ENCODE results near the gene CKS2. TPM values are rescaled to one million over a fixed set of nuclear protein-coding genes. Genes with fewer than 3 reads are reported as not detected.

Gene CKS2
- total and polyA plus RNA-seq, 2 of the 4 experiments (the other 2 are of a cell fraction): 192 to 261 TPM

GRCh38 chr9:89365532-89365912 lies 54.5 kb downstream of the CKS2 start:
- no peak overlapping the region for H2AFZ ChIP-seq (replicated peaks; ENCODE audit: low read length, poor library complexity)
- TF ChIP-seq FOS (IDR thresholded peaks at IDR 0.05; ENCODE audit: low read depth, low read length): no peak
- no peak for TF ChIP-seq CHD1 (IDR thresholded peaks at IDR 0.05; ENCODE audit: low read depth, low read length)
- no peak for TF ChIP-seq RFX5 (IDR thresholded peaks at IDR 0.05; ENCODE audit: low read depth, low read length)
- no peak for TF ChIP-seq SMC3 (IDR thresholded peaks at IDR 0.05; ENCODE audit: low read depth, low read length)
- no peak for TF ChIP-seq NFE2L2 (IDR thresholded peaks at IDR 0.05; ENCODE audit: low read depth, low read length)
- TF ChIP-seq MAFK (IDR thresholded peaks at IDR 0.05; ENCODE audit: low read depth, low read length): no peak
- no peak for TF ChIP-seq MXI1 (IDR thresholded peaks at IDR 0.05; ENCODE audit: borderline replicate concordance, low read depth, low read length)
- no peak for TF ChIP-seq POLR2A (IDR thresholded peaks at IDR 0.05; ENCODE audit: low read depth, low read length)
- no peak for TF ChIP-seq ELK1 (IDR thresholded peaks at IDR 0.05; ENCODE audit: borderline replicate concordance, low read depth, low read length)
- no peak for TF ChIP-seq RCOR1 (IDR thresholded peaks at IDR 0.05; ENCODE audit: insufficient replicate concordance, low read length)
- no peak for TF ChIP-seq BHLHE40 (IDR thresholded peaks at IDR 0.05; ENCODE audit: low read depth, low read length)
- no TSS peak for BruUV-seq (replicated peaks)
- H3K9ac ChIP-seq (ENCODE audit: low read depth, low read length): no peak overlapping the region
- no peak overlapping the region for H2AK5ac ChIP-seq (ENCODE audit: low read depth, low read length)
- 100% methylated on average over 1 of the region's 2 CpGs; no CpG with 5 or more reads in 1 of the 2 experiments for WGBS, 2 experiments (ENCODE audit: extremely low coverage in 2 of 2, insufficient read length in 1 of 2)
- ATAC-seq (ENCODE audit: low read depth) (no peak), DNase-seq (no peak)
- H3K4me2 ChIP-seq (ENCODE audit: low read depth, low read length): no peak overlapping the region
- H3K4me3 ChIP-seq (ENCODE audit: insufficient read depth, low read depth, low read length): no peak overlapping the region
- H3K27me3 ChIP-seq (ENCODE audit: control insufficient read depth, insufficient read depth, low read length): no peaks in the 10 kb centered on the region
- no peak overlapping the region for H3K4ac ChIP-seq (ENCODE audit: low read depth, low read length)
- H3K27ac ChIP-seq (ENCODE audit: insufficient read depth, low read length): no peak overlapping the region
- no peak overlapping the region for H4K5ac ChIP-seq (ENCODE audit: low read depth, low read length)
- H2BK5ac ChIP-seq (ENCODE audit: low read depth, low read length, poor library complexity, severe bottlenecking): no peak overlapping the region
- in situ Hi-C loops (cut with MboI; ENCODE audit: low sequenced_read_pairs) (no loop called here), intact Hi-C loops (cut with micrococcal nuclease) (no loop called here), dilution Hi-C loops (cut with HindIII; ENCODE audit: low sequenced_read_pairs, unreplicated experiment) (no loop called here)
- no peaks in the 10 kb centered on the region for H3K79me1 ChIP-seq (ENCODE audit: low read depth in 1 of 2, low read length in 2 of 2)
- no peak overlapping the region for H3K56ac ChIP-seq (ENCODE audit: extremely low read depth, insufficient read depth, low read length)
- no peak overlapping the region for H4K8ac ChIP-seq (ENCODE audit: low read depth in 2 of 2, low read length in 2 of 2)
- H2BK15ac ChIP-seq (ENCODE audit: low read depth, low read length): no peak overlapping the region
- no peaks in the 10 kb centered on the region for H3K9me3 ChIP-seq (ENCODE audit: control insufficient read depth, insufficient read depth, low read length)
- H4K20me1 ChIP-seq (ENCODE audit: insufficient read depth, low read length): no peaks in the 10 kb centered on the region
- ChIA-PET POLR2A (ENCODE audit: unreplicated experiment) (no interaction called here), CTCF (no interaction called here)
- H3K36me3 ChIP-seq (ENCODE audit: control insufficient read depth, insufficient read depth, low read length): peaks cover 23% of the 10 kb centered on the region
- no peak overlapping the region for H3K18ac ChIP-seq (ENCODE audit: low read depth, low read length)
- no peaks in the 10 kb centered on the region for H3K4me1 ChIP-seq (ENCODE audit: control insufficient read depth, insufficient read depth, low read length)
- H3K14ac ChIP-seq (replicated peaks; ENCODE audit: low read depth, low read length): no peak overlapping the region
- H2BK120ac ChIP-seq (ENCODE audit: low read depth, low read length): no peak overlapping the region
- H3K9me1 ChIP-seq (ENCODE audit: insufficient read depth, low read length): peaks cover 10% of the 10 kb centered on the region
- H2AK9ac ChIP-seq (replicated peaks; ENCODE audit: low read depth, low read length, poor library complexity): no peak overlapping the region
- H3K23ac ChIP-seq (ENCODE audit: low read depth, low read length): no peak overlapping the region
- H2BK20ac ChIP-seq (ENCODE audit: low read depth, low read length): no peak overlapping the region
- no peak overlapping the region for H4K91ac ChIP-seq (ENCODE audit: insufficient read depth, low read depth, low read length)

Small RNA genes within 50 kb of the gene (microRNA-seq; reads per million reads assigned to microRNA genes)
- gene MIR3153 (ENCODE audit: insufficient read depth in 1 of 2, insufficient read length in 1 of 2, unreplicated experiment in 1 of 2): 0 to 1.0 reads per million in 2 experiments

Small RNA genes within 50 kb of the gene (small RNA-seq; reads per million reads assigned to genes)
- gene MIR3153: 0 reads per million in 5 experiments

Other genes starting within 250 kb of the CKS2 start
- 13.3 and 13.9 TPM in 2 replicates for gene SHC3, start 132.4 kb upstream of the CKS2 start, total RNA-seq (2012; rRNA removed)
- 4.5 and 5.9 TPM in 2 replicates for gene SHC3, start 132.4 kb upstream of the CKS2 start, polyA plus RNA-seq (2012; rRNA removed)
- 18.8 and 19.7 TPM in 2 replicates for gene SECISBP2, start 7.3 kb downstream of the CKS2 start, total RNA-seq (2012; rRNA removed)
- gene SECISBP2, start 7.3 kb downstream of the CKS2 start, polyA plus RNA-seq (2012; rRNA removed): 14.4 and 16.4 TPM in 2 replicates
- 0.56 and 0.90 TPM in 2 replicates for gene SEMA4D, start 186.9 kb downstream of the CKS2 start, total RNA-seq (2012; rRNA removed)
- gene SEMA4D, start 186.9 kb downstream of the CKS2 start, polyA plus RNA-seq (2012; rRNA removed): 1.1 and 1.5 TPM in 2 replicates

All from IMR-90 (cell line).